ENCODE data around the gene PDCD11. TPM values are rescaled to one million over a fixed set of nuclear protein-coding genes. Genes with fewer than 3 reads are reported as not detected.
"Not testable (repeated sequence)": the region's sequence is repeated elsewhere in the genome, so short reads cannot be mapped to it uniquely, and the experiment has no call there.

Gene PDCD11
- total RNA-seq, 1 donor from 2014 or later = 25.1 TPM

GRCh38 chr10:103413564-103413963 is 17.1 kb downstream of the PDCD11 start:
- no peak for TF ChIP-seq CTCF (IDR thresholded peaks at IDR 0.05)
- Histone ChIP-seq H3K4me1 (no peaks in the 10 kb centered on the region), H3K9me3 (no peaks in the 10 kb centered on the region), H3K27me3 (no peaks in the 10 kb centered on the region), H3K36me3 (peaks cover 100% of the 10 kb centered on the region), H3K4me3 (no peak overlapping the region), H3K27ac (no peak overlapping the region)
- ATAC-seq (no peak), DNase-seq (no peak)
- intact Hi-C loops (cut with DNase I) = no loop called here

GRCh38 chr10:103415581-103415980 is 19.2 kb downstream of the PDCD11 start:
- intact Hi-C loops (cut with DNase I) = no loop called here
- peaks cover 100% of the 10 kb centered on the region for H3K36me3 ChIP-seq
- no peaks in the 10 kb centered on the region for H3K4me1 ChIP-seq

GRCh38 chr10:103416436-103417147 is 20.2 kb downstream of the PDCD11 start:
- no peak overlapping the region for H3K27ac ChIP-seq
- H3K4me3 ChIP-seq = no peak overlapping the region
- H3K27me3 ChIP-seq = no peaks in the 10 kb centered on the region
- H3K4me1 ChIP-seq = no peaks in the 10 kb centered on the region
- peak; percentile 66 for TF ChIP-seq CTCF (IDR thresholded peaks at IDR 0.05)
- no peak for DNase-seq
- intact Hi-C loops (cut with DNase I) = loop anchor here (2.0 kb wide), 1 partner anchor 66 kb away; no protein-coding TSS in a partner anchor
- H3K9me3 ChIP-seq = no peaks in the 10 kb centered on the region
- peaks cover 99% of the 10 kb centered on the region for H3K36me3 ChIP-seq
- peak; percentile 52 for ATAC-seq

More at GRCh38 chr10:103415581-103415980, 19.2 kb downstream of the PDCD11 start:
- TF ChIP-seq CTCF (IDR thresholded peaks at IDR 0.05) = no peak
- no peaks in the 10 kb centered on the region for H3K9me3 ChIP-seq
- no peak overlapping the region for H3K27ac ChIP-seq
- no peaks in the 10 kb centered on the region for H3K27me3 ChIP-seq
- DNase-seq (no peak), ATAC-seq (no peak)
- no peak overlapping the region for H3K4me3 ChIP-seq

GRCh38 chr10:103417148-103417469 is 20.7 kb downstream of the PDCD11 start:
- not testable (repeated sequence) for ATAC-seq, H3K4me3 ChIP-seq, DNase-seq, H3K4me1 ChIP-seq, H3K9me3 ChIP-seq, H3K27me3 ChIP-seq, H3K27ac ChIP-seq
- H3K36me3 ChIP-seq = peaks cover 98% of the 10 kb centered on the region
- intact Hi-C loops (cut with DNase I) = loop anchor here (2.0 kb wide), 1 partner anchor 66 kb away; no protein-coding TSS in a partner anchor

- Histone ChIP-seq H3K36me3 (peaks cover 98% of the 10 kb centered on the region), H3K9me3 (no peaks in the 10 kb centered on the region), H3K27ac (no peak overlapping the region), H3K4me1 (no peaks in the 10 kb centered on the region), H3K4me3 (no peak overlapping the region), H3K27me3 (no peaks in the 10 kb centered on the region)
- ATAC-seq = no peak
- intact Hi-C loops (cut with DNase I) = loop anchor here (2.0 kb wide), 1 partner anchor 65 kb away; no protein-coding TSS in a partner anchor
- no peak for DNase-seq
- TF ChIP-seq CTCF (IDR thresholded peaks at IDR 0.05) = no peak
Measured at GRCh38 chr10:103417601-103418000, 21.2 kb downstream of the PDCD11 start.

GRCh38 chr10:103419101-103419500 is 22.7 kb downstream of the PDCD11 start:
- no peak for TF ChIP-seq CTCF (IDR thresholded peaks at IDR 0.05)
- no peaks in the 10 kb centered on the region for H3K4me1 ChIP-seq
- H3K4me3 ChIP-seq = no peak overlapping the region
- no peak overlapping the region for H3K27ac ChIP-seq
- no peak for DNase-seq
- H3K9me3 ChIP-seq = no peaks in the 10 kb centered on the region
- H3K27me3 ChIP-seq = no peaks in the 10 kb centered on the region
- peaks cover 98% of the 10 kb centered on the region for H3K36me3 ChIP-seq
- intact Hi-C loops (cut with DNase I) = no loop called here
- ATAC-seq = no peak

Data from upper lobe of right lung (tissue), 1 donor.